ENCODE results near the gene CLMP.
A peak's percentile ranks its signal among the peaks of the same experiment; 100 is the strongest.
"Not testable (repeated sequence)": the region's sequence is repeated elsewhere in the genome, so short reads cannot be mapped to it uniquely, and the experiment has no call there.

The CLMP gene

GRCh38 chr11:123168241-123168640 lies 26.8 kb downstream of the CLMP start:
- DNase-seq (ENCODE audit: low read depth in 3 of 3) = no peak

GRCh38 chr11:123166071-123166559 lies 28.9 kb downstream of the CLMP start:
- peak in 1 of 3 experiments; percentile 12 for DNase-seq (ENCODE audit: low read depth in 3 of 3)

GRCh38 chr11:123164732-123165450 lies 30.2 kb downstream of the CLMP start:
- no peak for DNase-seq (ENCODE audit: low read depth in 3 of 3)

GRCh38 chr11:123163621-123164020 lies 31.4 kb downstream of the CLMP start:
- DNase-seq (ENCODE audit: low read depth in 3 of 3) = no peak

GRCh38 chr11:123161376-123162030 lies 33.5 kb downstream of the CLMP start:
- DNase-seq (ENCODE audit: low read depth in 3 of 3) = no peak

GRCh38 chr11:123159183-123159857 lies 35.7 kb downstream of the CLMP start:
- DNase-seq (ENCODE audit: low read depth in 3 of 3) = peak in 1 of 3 experiments; percentile 3

GRCh38 chr11:123158033-123159003 lies 36.7 kb downstream of the CLMP start:
- DNase-seq (ENCODE audit: low read depth in 3 of 3) = no peak

- DNase-seq (ENCODE audit: low read depth in 3 of 3) = no peak
Observed at GRCh38 chr11:123152951-123153350, 42.1 kb downstream of the CLMP start.

GRCh38 chr11:123152346-123152745 lies 42.7 kb downstream of the CLMP start:
- not testable (repeated sequence) for DNase-seq (ENCODE audit: low read depth in 3 of 3)

GRCh38 chr11:123151796-123152195 lies 43.3 kb downstream of the CLMP start:
- no peak for DNase-seq (ENCODE audit: low read depth in 3 of 3)

- no peak for DNase-seq (ENCODE audit: low read depth in 3 of 3)
Observed at GRCh38 chr11:123151366-123151765, 43.7 kb downstream of the CLMP start.

GRCh38 chr11:123150882-123151281 lies 44.2 kb downstream of the CLMP start:
- DNase-seq (ENCODE audit: low read depth in 3 of 3) = no peak

GRCh38 chr11:123148965-123149364 lies 46.1 kb downstream of the CLMP start:
- DNase-seq (ENCODE audit: low read depth in 3 of 3) = no peak

GRCh38 chr11:123145661-123146060 lies 49.4 kb downstream of the CLMP start:
- DNase-seq (ENCODE audit: low read depth in 3 of 3) = no peak

GRCh38 chr11:123145220-123145619 lies 49.8 kb downstream of the CLMP start:
- DNase-seq (ENCODE audit: low read depth in 3 of 3) = no peak

GRCh38 chr11:123144707-123145106 lies 50.3 kb downstream of the CLMP start:
- DNase-seq (ENCODE audit: low read depth in 3 of 3) = no peak

GRCh38 chr11:123143921-123144320 lies 51.1 kb downstream of the CLMP start:
- no peak for DNase-seq (ENCODE audit: low read depth in 3 of 3)

GRCh38 chr11:123143476-123143875 lies 51.6 kb downstream of the CLMP start:
- no peak for DNase-seq (ENCODE audit: low read depth in 3 of 3)

- no peak for DNase-seq (ENCODE audit: low read depth in 3 of 3)
Observed at GRCh38 chr11:123139206-123139605, 55.8 kb downstream of the CLMP start.

GRCh38 chr11:123137431-123138224 lies 57.4 kb downstream of the CLMP start:
- DNase-seq (ENCODE audit: low read depth in 3 of 3) = no peak

All from stimulated activated CD4-positive, alpha-beta T cell treated with anti-CD3 and anti-CD28 coated beads, TNF-alpha, amount 100 ng/mL, for 24 hours (primary cell).